CD1c-positive myeloid dendritic cell (primary cell): Measurements from ENCODE around the gene MEGF11.
A peak's percentile ranks its signal among the peaks of the same experiment; 100 is the strongest.

Source experiments
- DNase-seq: peaks from one replicate; pipeline ENCODE4 v3.0.0-alpha.2; 2016; ENCODE audit errors: extremely low spot score

MEGF11 gene

GRCh38 chr15:65918357-65918920 is 335.1 kb downstream of the MEGF11 start:
- DNase-seq = no peak

- no peak for DNase-seq
Measured at GRCh38 chr15:65917936-65918335, 335.6 kb downstream of the MEGF11 start.

DNA sequence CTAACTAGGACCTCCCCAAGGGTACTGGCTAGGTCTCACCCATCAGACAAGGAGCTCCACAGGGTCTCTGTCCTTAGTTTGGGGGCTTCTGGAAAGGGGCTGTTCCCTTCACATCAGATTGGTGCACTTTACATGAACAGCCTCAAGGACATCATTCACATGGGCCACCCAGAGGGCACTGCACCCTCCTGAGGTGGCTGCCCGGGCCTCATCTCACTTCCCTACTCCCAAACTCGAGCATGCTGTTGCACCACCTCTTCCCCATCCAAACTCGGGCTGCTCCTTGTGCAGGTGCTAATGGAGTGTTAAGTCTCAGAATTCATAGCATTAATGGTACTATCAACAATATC is 336.2 kb downstream of the MEGF11 start:
- no peak for DNase-seq

GRCh38 chr15:65916664-65917406 is 336.7 kb downstream of the MEGF11 start:
- no peak for DNase-seq

DNA sequence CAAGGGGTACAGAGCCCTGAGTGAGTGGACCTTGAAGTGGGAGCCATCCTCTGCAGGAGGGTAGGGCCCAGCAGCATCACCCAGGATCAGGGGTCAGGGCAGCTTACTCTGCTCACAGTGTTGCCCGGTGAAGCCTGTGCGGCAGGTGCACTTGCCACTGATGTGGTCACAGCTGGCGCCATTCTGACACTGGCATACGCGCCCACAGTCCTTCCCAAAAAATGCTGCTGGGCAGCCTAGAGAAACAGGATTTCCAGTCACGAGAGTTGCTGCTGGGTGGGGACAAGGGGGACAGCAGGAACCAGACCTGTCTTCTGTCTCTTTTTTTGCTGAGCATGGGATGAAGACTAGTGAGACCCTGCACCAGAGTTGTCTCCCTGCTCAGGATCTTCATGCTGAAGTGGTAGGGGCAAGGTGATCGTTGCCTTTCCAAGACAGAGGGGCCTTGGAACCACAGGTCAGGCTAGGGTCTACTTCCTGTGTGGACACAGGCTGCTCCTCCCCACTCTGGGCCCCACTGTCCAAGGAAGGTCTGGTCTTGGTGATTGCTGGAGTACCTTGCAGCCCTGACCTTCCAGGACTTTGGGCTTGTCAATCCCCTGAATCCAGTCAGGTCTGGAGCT is 337.4 kb downstream of the MEGF11 start:
- no peak for DNase-seq

GRCh38 chr15:65914981-65915925 is 338.3 kb downstream of the MEGF11 start:
- no peak for DNase-seq

DNA sequence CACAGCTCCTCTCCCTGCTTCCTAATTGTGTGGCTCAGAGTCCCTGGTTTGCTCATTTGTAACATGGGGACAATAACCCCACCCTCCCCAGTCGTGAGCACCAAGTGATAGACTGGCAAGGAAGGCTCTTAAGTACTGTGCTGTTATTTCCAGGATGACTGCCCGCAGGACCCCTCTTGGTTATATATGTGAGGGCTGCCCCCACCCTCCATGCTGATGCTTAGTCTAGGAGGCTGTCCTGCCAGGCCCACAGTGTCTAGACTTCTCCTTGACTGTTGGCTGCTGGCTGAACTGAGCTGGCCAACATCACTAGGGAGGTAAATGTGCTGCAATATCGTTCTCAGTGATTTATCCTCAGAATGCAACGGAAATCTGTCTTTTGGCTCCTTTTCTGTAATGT is 339.2 kb downstream of the MEGF11 start:
- no peak for DNase-seq

DNA sequence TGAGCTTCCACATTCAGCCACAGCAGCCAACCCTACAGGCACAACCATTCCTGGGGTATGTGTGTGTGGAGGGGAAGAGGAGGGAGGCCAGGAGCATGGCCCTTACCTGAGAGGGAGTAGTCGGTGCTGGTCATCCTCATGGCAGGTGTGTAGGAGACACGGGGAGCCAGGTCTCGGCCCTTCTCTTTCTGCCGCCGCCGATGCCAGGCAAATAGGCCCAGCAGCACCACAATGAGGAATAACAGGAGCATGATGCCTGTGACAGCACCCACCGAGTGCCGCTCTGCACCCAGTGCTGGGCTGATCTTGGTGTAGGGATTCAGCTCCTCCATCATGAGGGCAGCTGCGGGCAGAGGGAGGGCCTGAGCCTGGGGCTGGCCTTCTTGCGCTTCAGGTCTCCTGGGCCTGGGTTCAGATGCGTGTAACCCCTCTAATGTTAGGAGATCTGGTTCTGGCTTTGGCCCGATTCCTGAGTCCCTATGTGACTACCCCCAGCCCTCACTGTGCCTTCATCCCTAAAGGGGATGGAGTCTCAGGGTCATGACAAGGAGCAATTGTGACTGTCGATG is 339.8 kb downstream of the MEGF11 start:
- DNase-seq = no peak

DNA sequence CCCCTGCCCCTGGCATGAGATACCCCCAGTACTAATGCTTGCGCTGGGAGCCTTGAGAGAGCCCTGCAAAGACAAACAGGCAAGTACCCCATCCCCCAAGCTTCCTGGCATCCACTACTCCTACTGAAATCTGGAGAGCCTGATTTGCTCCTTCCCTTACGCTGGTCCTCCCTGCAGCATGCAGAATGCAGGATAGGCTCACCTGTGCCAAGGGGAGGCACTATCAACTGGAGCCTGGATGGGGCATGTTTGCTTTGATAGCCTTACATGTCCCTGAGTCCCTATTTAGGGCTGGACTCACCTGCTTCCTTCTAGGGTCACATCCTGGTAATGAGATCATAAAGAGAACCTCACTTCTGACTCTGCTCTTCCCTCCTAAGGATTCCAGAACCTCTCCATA is 341.3 kb downstream of the MEGF11 start:
- DNase-seq = no peak

DNA sequence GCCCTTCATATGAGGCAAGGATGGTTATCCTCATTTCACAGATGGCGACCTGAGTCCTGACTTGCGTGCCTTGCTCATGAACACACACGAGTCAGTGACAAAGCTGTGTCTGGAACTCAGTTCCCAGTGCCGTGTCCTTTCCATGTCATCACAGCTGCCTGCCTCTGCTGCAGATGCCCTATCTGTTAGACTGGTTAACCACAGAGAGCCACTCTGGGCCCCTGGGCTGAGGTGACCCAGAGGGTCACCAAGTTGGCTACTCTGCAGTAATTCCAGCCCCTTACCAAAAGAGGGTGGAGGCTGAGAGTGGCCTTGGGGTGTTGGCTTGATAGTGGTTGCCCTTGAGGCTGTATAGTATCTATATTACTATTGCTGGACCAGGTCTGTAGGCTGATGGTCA is 343.2 kb downstream of the MEGF11 start:
- DNase-seq = no peak

- no peak for DNase-seq
Measured at GRCh38 chr15:65909831-65910230, 343.7 kb downstream of the MEGF11 start.

DNA sequence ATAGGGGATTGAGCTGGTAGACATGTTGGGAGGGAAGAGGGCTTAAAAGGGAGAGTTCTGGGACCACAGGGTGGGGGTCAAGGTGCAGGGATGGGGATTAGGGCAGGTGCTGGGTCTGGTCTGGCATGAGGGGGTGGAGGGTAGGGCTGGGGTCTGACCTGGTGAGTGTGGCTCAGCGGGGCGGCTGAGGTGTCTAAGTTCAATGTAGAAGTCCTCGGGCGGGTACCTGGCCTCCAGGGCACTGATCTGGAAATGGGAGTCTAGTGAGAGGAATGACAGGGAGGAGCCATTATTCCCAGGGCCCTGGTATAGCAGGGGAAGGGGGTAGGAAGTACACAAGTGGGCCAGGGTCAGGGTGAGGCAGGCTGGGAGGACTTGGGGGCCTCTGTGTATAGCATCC is 344.7 kb downstream of the MEGF11 start:
- no peak for DNase-seq

GRCh38 chr15:65907661-65908060 is 345.9 kb downstream of the MEGF11 start:
- no peak for DNase-seq

DNA sequence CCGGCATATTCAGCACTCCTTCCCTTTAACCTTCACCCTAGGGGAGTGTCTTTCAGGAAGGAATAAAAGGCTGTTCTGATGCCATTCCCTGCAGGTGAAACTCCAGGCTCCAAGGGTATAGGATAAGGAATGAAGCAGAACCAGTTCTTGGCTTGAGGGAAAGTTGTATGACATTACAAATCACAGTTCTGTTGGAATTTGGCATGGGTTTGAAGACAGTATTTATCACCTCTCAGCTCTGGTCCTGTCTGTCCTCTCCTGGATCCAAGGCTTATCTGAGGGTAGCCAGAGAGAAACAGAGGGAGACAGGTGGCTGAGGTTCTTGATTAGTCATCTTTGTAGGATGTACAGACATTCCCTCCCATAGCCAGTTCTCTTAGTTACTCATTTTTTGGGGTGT is 347.2 kb downstream of the MEGF11 start:
- DNase-seq = no peak

- no peak for DNase-seq
Measured at GRCh38 chr15:65904301-65904700, 349.2 kb downstream of the MEGF11 start.

- no peak for DNase-seq
Measured at GRCh38 chr15:65903296-65904073, 350.1 kb downstream of the MEGF11 start.

DNA sequence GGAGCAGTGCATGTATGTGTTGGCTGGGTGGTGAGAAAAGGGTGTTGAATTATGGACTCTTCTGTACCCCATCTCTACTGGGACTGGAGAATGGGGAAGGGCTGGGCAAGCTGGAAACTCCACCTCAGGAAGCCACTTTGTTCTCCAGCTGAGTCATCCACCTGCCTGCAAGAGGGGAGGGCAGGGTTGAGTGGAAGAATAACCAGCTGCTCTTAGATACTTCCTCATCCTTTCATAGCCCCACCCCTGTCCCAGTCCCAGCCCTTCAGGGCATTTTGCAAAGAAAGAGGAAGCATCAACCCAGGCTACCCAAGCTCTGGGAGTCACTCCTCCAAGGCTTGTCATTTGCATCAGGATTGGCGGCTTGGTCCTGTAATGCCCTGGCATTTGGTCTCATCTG is 351.2 kb downstream of the MEGF11 start:
- peak; percentile 91 for DNase-seq

GRCh38 chr15:65901836-65902235 is 351.7 kb downstream of the MEGF11 start:
- no peak for DNase-seq

DNA sequence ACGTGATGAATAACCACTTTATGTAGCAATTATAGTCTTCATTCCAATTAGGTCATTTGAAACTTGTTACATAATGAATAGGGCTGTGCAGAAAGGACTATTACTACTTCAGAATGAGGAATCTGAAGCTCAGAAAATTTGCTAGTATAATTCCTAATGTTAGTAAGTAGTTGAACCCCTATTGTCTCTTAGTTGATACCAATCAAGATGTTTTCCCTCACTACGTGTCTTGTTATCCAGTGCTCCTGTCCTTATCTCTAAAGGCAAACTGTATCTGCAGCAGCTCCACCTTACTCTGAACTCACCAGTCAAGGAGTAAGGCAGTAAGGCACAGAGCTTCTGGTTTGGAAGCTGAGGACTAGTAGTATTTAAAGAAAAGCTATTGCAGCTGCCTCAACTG is 352.2 kb downstream of the MEGF11 start:
- DNase-seq = no peak

DNA sequence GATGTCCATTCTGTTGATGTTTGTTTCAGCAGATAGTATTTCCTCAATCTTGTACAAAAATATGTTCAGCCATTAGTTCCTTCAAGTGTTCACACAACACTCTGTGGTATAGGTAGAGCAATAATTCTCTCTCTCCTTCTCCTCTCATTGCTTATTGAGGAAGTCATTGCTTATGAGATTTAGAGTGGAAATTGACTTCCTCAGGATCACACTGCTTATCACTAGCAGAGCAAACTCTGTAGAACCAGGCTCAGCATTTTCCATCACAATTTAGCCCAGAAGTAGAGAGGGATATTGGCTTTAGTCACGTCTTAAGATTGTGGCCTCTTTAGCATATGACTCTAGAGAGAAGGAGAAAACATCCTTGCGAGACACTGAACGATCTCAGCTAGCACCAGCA is 353.1 kb downstream of the MEGF11 start:
- DNase-seq = no peak

DNA sequence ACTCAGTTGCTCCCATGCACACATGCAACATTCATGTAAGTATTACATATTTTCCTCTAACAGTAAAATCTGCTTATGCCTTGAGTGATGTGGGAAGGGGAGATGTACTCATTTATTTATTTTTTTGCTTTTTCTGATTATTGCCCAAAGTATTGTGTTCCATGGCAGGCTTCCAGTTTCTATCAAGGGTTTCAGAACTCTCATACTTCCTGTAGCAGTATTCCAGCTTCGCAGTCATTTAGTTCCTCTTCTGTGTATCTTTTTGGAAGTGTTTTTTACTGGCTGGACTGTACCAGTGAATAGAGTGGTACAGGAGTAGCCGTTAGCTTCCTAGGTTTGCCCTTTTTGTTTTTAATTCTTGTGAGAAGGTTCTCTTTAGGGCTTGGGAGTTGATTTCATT is 357.3 kb downstream of the MEGF11 start:
- peak; percentile 8 for DNase-seq
